Adrenal gland (tissue), 5 donors: ENCODE data around the gene RAVER2.

Experiments used
- POLR2A ChIP-seq, 2 donors: fragments of 450-650 bp; IDR thresholded peaks; one replicate each; pipeline ENCODE4 v1.6.1; 2017; ENCODE audit warnings: antibody characterized with exemption in 2 of 2, mild to moderate bottlenecking in 2 of 2, moderate library complexity in 1 of 2
- TF ChIP-seq, protein P1 (sequence below), 6 experiments: fragments of 450-650 bp in 4 of 6; fragments of 200-600 bp in 2 of 6; sonication (generic) in 1 of 6; IDR thresholded peaks; 1 replicate in 5 of 6; 2 replicates in 1 of 6; pipeline versions ENCODE4 v1.5.1 to v1.8.0; 2016 to 2021; ENCODE audit warnings: antibody characterized with exemption in 6 of 6, mild to moderate bottlenecking in 2 of 6, moderate library complexity in 1 of 6
- donor health status: DM: no; HTN: no; CAD: no.

DNA sequence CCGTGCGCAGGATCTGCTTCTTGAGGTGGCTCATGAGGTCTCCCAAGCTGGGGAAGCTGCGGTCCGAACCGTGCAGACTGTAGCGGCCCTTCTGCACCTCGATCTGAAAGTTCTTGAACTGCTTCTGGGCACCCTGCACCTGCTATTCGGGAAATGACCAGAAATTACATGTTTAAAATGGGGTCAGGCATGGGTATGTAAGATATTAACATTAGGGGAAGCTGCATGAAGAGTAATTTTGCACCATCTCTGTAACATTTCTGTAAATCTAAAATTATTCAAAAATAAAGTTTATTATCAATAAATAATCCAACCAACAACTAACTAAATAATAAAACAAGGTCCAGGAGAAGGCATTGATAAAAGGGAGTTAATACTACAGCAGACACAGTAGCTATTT is 110.7 kb downstream of the RAVER2 start:
- TF ChIP-seq, protein P1, sequence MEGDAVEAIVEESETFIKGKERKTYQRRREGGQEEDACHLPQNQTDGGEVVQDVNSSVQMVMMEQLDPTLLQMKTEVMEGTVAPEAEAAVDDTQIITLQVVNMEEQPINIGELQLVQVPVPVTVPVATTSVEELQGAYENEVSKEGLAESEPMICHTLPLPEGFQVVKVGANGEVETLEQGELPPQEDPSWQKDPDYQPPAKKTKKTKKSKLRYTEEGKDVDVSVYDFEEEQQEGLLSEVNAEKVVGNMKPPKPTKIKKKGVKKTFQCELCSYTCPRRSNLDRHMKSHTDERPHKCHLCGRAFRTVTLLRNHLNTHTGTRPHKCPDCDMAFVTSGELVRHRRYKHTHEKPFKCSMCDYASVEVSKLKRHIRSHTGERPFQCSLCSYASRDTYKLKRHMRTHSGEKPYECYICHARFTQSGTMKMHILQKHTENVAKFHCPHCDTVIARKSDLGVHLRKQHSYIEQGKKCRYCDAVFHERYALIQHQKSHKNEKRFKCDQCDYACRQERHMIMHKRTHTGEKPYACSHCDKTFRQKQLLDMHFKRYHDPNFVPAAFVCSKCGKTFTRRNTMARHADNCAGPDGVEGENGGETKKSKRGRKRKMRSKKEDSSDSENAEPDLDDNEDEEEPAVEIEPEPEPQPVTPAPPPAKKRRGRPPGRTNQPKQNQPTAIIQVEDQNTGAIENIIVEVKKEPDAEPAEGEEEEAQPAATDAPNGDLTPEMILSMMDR (IDR thresholded peaks at IDR 0.05) = no peak
- no peak for TF ChIP-seq POLR2A (IDR thresholded peaks at IDR 0.05)
